GM19372 (cell line): ENCODE data around the gene NEBL.

Experiments
- ATAC-seq: cut with Tn5 transposase; IDR thresholded peaks from one replicate; pipeline ENCODE4 v1.9.1; 2021; ENCODE audit warnings: mild to moderate bottlenecking, low read depth, moderate library complexity; ENCODE audit not compliant: unreplicated experiment

Gene NEBL

GRCh38 chr10:20740120-20740519, 157.0 kb downstream of the NEBL start:
- no peak for ATAC-seq

GRCh38 chr10:20737107-20737506, 160.0 kb downstream of the NEBL start:
- no peak for ATAC-seq
